NT2/D1 (cell line): ENCODE measurements around the gene AQP11.

Experiments
- SUZ12 ChIP-seq: IDR thresholded peaks from 2 replicates; pipeline ENCODE4 v1.6.1; 2011; ENCODE audit not compliant: insufficient read length, insufficient read depth; ENCODE audit errors: extremely low read depth
- YY1 ChIP-seq: IDR thresholded peaks from 2 replicates; pipeline ENCODE4 v1.6.1; 2011; ENCODE audit not compliant: insufficient read length, insufficient read depth
- ZNF274 ChIP-seq: IDR thresholded peaks from 2 replicates; pipeline ENCODE4 v1.6.1; 2011; ENCODE audit warnings: mild to moderate bottlenecking, low read depth, low read length

- no peak for TF ChIP-seq ZNF274
- no peak for TF ChIP-seq YY1
- TF ChIP-seq SUZ12 = no peak
Observed at GRCh38 chr11:77636731-77637344, 47.1 kb downstream of the AQP11 start.
